HS-5 (cell line): Measurements from ENCODE around the gene ADORA2A.
A peak's percentile ranks its signal among the peaks of the same experiment; 100 is the strongest.

Experiments
- DNase-seq: peaks from one replicate; pipeline ENCODE4 v3.0.0-alpha.2; 2012; ENCODE audit warnings: low read depth

ADORA2A gene

GRCh38 chr22:24453853-24454252 is 26.5 kb downstream of the ADORA2A start:
- DNase-seq = no peak

GRCh38 chr22:24455039-24455438 is 27.6 kb downstream of the ADORA2A start:
- DNase-seq = no peak

GRCh38 chr22:24455751-24456426 is 28.5 kb downstream of the ADORA2A start:
- DNase-seq = no peak

- no peak for DNase-seq
Measured at GRCh38 chr22:24457894-24458420, 30.6 kb downstream of the ADORA2A start.

- no peak for DNase-seq
Measured at GRCh38 chr22:24459911-24460310, 32.5 kb downstream of the ADORA2A start.

GRCh38 chr22:24460418-24461089 is 33.2 kb downstream of the ADORA2A start:
- no peak for DNase-seq

- no peak for DNase-seq
Measured at GRCh38 chr22:24463071-24463760, 35.8 kb downstream of the ADORA2A start.

GRCh38 chr22:24465566-24465965 is 38.2 kb downstream of the ADORA2A start:
- peak; percentile 60 for DNase-seq

GRCh38 chr22:24465975-24466374 is 38.6 kb downstream of the ADORA2A start:
- no peak for DNase-seq

- no peak for DNase-seq
Measured at GRCh38 chr22:24466716-24467328, 39.4 kb downstream of the ADORA2A start.

- DNase-seq = no peak
Measured at GRCh38 chr22:24467340-24467739, 39.9 kb downstream of the ADORA2A start.

GRCh38 chr22:24471570-24471969 is 44.2 kb downstream of the ADORA2A start:
- no peak for DNase-seq

GRCh38 chr22:24473284-24473683 is 45.9 kb downstream of the ADORA2A start:
- no peak for DNase-seq

GRCh38 chr22:24474221-24474620 is 46.8 kb downstream of the ADORA2A start:
- peak; percentile 89 for DNase-seq

GRCh38 chr22:24474649-24475255 is 47.4 kb downstream of the ADORA2A start:
- no peak for DNase-seq

GRCh38 chr22:24481641-24482040 is 54.2 kb downstream of the ADORA2A start:
- no peak for DNase-seq

GRCh38 chr22:24482575-24482974 is 55.2 kb downstream of the ADORA2A start:
- peak; percentile 65 for DNase-seq

GRCh38 chr22:24482998-24483397 is 55.6 kb downstream of the ADORA2A start:
- no peak for DNase-seq

- no peak for DNase-seq
Measured at GRCh38 chr22:24483976-24484545, 56.7 kb downstream of the ADORA2A start.

GRCh38 chr22:24485170-24485569 is 57.8 kb downstream of the ADORA2A start:
- no peak for DNase-seq

GRCh38 chr22:24485608-24486007 is 58.2 kb downstream of the ADORA2A start:
- DNase-seq = no peak

GRCh38 chr22:24486501-24486921 is 59.1 kb downstream of the ADORA2A start:
- peak; percentile 68 for DNase-seq
